Endothelial cell of umbilical vein (primary cell): Measurements from ENCODE around the gene HSPG2.
A peak's percentile ranks its signal among the peaks of the same experiment; 100 is the strongest.

Source experiments
- EZH2 ChIP-seq: IDR thresholded peaks from 2 replicates; pipeline ENCODE4 v1.6.1; 2012; ENCODE audit warnings: borderline replicate concordance, low read depth, mild to moderate bottlenecking, moderate library complexity, low read length, inconsistent platforms; ENCODE audit not compliant: severe bottlenecking
- GATA2 ChIP-seq: IDR thresholded peaks from 2 replicates; pipeline ENCODE4 v1.7.0; 2011; ENCODE audit warnings: low read depth, mild to moderate bottlenecking, moderate library complexity, mixed read lengths, low read length; ENCODE audit not compliant: insufficient read length, insufficient read depth
- POLR2A ChIP-seq: IDR thresholded peaks from 2 replicates; pipeline ENCODE4 v1.6.1; 2012; ENCODE audit warnings: low read depth, mild to moderate bottlenecking, control low read depth, low read length
- TF ChIP-seq, protein P1 (sequence below), 2 donors: IDR thresholded peaks; 1 replicate in 1 of 2; 2 replicates in 1 of 2; pipeline ENCODE4 v1.5.1; 2011; ENCODE audit warnings: low read length in 2 of 2, mild to moderate bottlenecking in 2 of 2, moderate library complexity in 2 of 2, control low read depth in 1 of 2, inconsistent platforms in 1 of 2, low read depth in 1 of 2; ENCODE audit not compliant: insufficient read depth in 1 of 2; ENCODE audit errors: extremely low read depth in 1 of 2
- TF ChIP-seq, protein P2 (sequence below): IDR thresholded peaks from 2 replicates; pipeline ENCODE4 v1.6.1; 2011; ENCODE audit not compliant: insufficient read depth, insufficient read length

DNA sequence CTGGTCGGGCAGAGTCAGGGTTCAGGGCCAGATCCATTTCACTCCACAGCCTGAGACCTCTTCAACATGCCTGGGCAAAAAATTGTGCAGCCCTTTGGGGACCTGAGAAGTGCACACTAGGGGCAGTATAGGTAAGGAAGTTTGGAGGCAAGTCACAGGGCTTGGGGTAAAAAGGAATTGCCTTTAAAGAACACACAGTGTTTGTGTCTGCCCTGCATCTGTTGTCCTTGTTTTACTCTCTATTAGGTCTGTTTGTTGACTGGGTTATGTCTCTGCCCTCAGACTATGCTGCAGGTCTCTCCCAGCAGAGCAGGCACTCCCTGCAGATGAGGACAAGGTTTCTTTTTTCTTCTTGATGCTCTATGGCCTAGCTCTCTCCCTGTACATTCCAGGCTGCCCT is 103.0 kb downstream of the HSPG2 start:
- TF ChIP-seq, protein P1, sequence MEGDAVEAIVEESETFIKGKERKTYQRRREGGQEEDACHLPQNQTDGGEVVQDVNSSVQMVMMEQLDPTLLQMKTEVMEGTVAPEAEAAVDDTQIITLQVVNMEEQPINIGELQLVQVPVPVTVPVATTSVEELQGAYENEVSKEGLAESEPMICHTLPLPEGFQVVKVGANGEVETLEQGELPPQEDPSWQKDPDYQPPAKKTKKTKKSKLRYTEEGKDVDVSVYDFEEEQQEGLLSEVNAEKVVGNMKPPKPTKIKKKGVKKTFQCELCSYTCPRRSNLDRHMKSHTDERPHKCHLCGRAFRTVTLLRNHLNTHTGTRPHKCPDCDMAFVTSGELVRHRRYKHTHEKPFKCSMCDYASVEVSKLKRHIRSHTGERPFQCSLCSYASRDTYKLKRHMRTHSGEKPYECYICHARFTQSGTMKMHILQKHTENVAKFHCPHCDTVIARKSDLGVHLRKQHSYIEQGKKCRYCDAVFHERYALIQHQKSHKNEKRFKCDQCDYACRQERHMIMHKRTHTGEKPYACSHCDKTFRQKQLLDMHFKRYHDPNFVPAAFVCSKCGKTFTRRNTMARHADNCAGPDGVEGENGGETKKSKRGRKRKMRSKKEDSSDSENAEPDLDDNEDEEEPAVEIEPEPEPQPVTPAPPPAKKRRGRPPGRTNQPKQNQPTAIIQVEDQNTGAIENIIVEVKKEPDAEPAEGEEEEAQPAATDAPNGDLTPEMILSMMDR (IDR thresholded peaks at IDR 0.05; ENCODE audit: extremely low read depth in 1 of 2, insufficient read depth in 1 of 2, low read depth in 1 of 2, low read length in 2 of 2) = peak in 1 of 2 donors; percentile 10
- TF ChIP-seq POLR2A (no peak), GATA2 (no peak), EZH2 (no peak)
- TF ChIP-seq, protein P2, sequence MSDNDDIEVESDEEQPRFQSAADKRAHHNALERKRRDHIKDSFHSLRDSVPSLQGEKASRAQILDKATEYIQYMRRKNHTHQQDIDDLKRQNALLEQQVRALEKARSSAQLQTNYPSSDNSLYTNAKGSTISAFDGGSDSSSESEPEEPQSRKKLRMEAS = no peak
